Thymus (tissue), 11 donors: ENCODE measurements around the gene ZNF48. TPM values are rescaled to one million over a fixed set of nuclear protein-coding genes. Genes with fewer than 3 reads are reported as not detected.

Experiments
- DNase-seq, 9 donors: peaks; one replicate each; pipeline ENCODE4 v3.0.0-alpha.2; 2013; ENCODE audit warnings: low spot score in 9 of 9, low read depth in 6 of 9, missing footprints in 1 of 9
- H3K27ac ChIP-seq, 2 donors: one replicate each; pipeline ENCODE4 v1.5.1; 2013; ENCODE audit warnings: control low read depth in 1 of 2, low read depth in 1 of 2, low read length in 1 of 2, mild to moderate bottlenecking in 1 of 2, moderate library complexity in 1 of 2
- H3K27me3 ChIP-seq, 2 donors: one replicate each; pipeline ENCODE4 v1.5.1; 2013; ENCODE audit warnings: low read length in 1 of 2; ENCODE audit not compliant: control insufficient read depth in 2 of 2, insufficient read depth in 1 of 2
- H3K36me3 ChIP-seq, 2 donors: one replicate each; pipeline ENCODE4 v1.5.1; 2013; ENCODE audit warnings: low read length in 1 of 2, mild to moderate bottlenecking in 1 of 2, moderate library complexity in 1 of 2; ENCODE audit not compliant: control insufficient read depth in 2 of 2, insufficient read depth in 2 of 2
- H3K4me1 ChIP-seq, 2 donors: one replicate each; pipeline ENCODE4 v1.5.1; 2013; ENCODE audit warnings: low read length in 2 of 2; ENCODE audit not compliant: control insufficient read depth in 2 of 2, insufficient read depth in 2 of 2
- H3K4me3 ChIP-seq, 2 donors: one replicate each; pipeline ENCODE4 v1.5.1; 2013; ENCODE audit warnings: low read length in 2 of 2, control low read depth in 1 of 2, mild to moderate bottlenecking in 1 of 2
- H3K9me3 ChIP-seq, 2 donors: one replicate each; pipeline ENCODE4 v1.5.1; 2013; ENCODE audit warnings: low read length in 1 of 2, mild to moderate bottlenecking in 1 of 2; ENCODE audit not compliant: control insufficient read depth in 2 of 2, insufficient read depth in 1 of 2
- WGBS: extraction: QIAGEN DNeasy Blood & Tissue Kit; methylation state at CpG from one replicate; pipeline ENCODE4 v1.1.7; 2013; 5-methylcytosine and 5-hydroxymethylcytosine counted together
- polyA plus RNA-seq: library from polyadenylated mRNA; stranded (reverse); fragments of 200-250 nt; gene quantifications from one replicate; pipeline ENCODE4 v1.2.3, GENCODE V29; 2013
- total RNA-seq: library from RNA; stranded (reverse); fragments of 120-200 nt; gene quantifications from one replicate; pipeline ENCODE4 v1.2.4, GENCODE V29; 2013
- donor health status: healthy.

ZNF48 gene
- total and polyA plus RNA-seq, 2 donors: 5.9 to 12.9 TPM

DNA sequence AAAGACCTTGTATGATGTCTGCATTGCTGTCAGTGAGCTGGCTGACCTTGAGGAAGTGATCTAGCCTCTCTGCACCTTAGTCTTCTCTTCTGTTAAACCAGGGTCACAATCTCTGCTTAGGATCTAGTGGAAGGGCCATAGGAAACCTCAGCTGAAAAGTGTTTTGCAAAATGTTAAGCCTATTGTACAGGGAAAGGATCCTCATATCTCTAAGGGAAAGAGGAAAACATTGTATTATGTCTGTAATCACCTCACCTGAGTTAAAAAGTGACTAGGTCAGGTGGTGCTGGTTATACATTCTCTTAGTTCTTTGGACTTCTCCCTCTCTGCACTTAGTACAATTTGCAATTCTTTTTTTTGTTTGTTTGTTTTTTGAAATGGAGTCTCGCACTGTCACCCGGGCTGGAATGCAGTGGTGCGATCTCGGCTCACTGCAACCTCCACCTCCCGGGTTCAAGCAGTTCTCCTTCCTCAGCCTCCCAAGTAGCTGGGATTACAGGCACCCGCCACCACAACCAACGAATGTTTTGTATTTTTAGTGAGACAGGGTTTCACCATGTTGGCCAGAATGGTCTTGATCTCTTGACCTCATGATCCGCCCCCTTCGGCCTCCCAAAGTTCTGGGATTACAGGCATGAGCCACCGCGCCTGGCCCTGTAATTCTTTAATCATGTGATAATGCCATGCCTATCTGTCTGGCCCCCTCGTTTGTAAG, 52.4 kb downstream of the ZNF48 start:
- Histone ChIP-seq H3K36me3 (peaks cover 0 to 16% of the 10 kb centered on the region in 2 donors), H3K27me3 (no peaks in the 10 kb centered on the region), H3K27ac (no peak overlapping the region), H3K4me3 (no peak overlapping the region), H3K4me1 (peaks cover 30 to 46% of the 10 kb centered on the region in 2 donors), H3K9me3 (peaks cover 0 to 11% of the 10 kb centered on the region in 2 donors)
- 96% methylated on average over 12 of the region's 12 CpGs for WGBS
- DNase-seq: no peak

GRCh38 chr16:30449116-30449435, 53.9 kb downstream of the ZNF48 start:
- H3K4me1 ChIP-seq: peaks cover 27 to 50% of the 10 kb centered on the region in 2 donors
- WGBS: 99% methylated on average over 3 of the region's 3 CpGs

More at GRCh38 chr16:30449116-30449435, 53.9 kb downstream of the ZNF48 start:
- Histone ChIP-seq H3K27me3 (no peaks in the 10 kb centered on the region), H3K4me3 (no peak overlapping the region), H3K36me3 (peaks cover 0 to 5% of the 10 kb centered on the region in 2 donors), H3K27ac (no peak overlapping the region), H3K9me3 (peaks cover 0 to 8% of the 10 kb centered on the region in 2 donors)
- DNase-seq: no peak

Other genes with a start within 250 kb of the ZNF48 start
- 312 TPM for gene CORO1A, start 211.8 kb upstream of the ZNF48 start, total RNA-seq
- 554 TPM for gene CORO1A, start 211.8 kb upstream of the ZNF48 start, polyA plus RNA-seq
- 161 TPM for gene BOLA2B, start 201.8 kb upstream of the ZNF48 start, total RNA-seq
- gene BOLA2B, start 201.8 kb upstream of the ZNF48 start, polyA plus RNA-seq: 131 TPM
- 32.6 TPM for gene SLX1A, start 201.5 kb upstream of the ZNF48 start, total RNA-seq
- 48.8 TPM for gene SLX1A, start 201.5 kb upstream of the ZNF48 start, polyA plus RNA-seq
- gene SULT1A3, start 196.2 kb upstream of the ZNF48 start, total RNA-seq: 10.6 TPM
- 122 TPM for gene SULT1A3, start 196.2 kb upstream of the ZNF48 start, polyA plus RNA-seq
- gene NPIPB13, start 146.9 kb upstream of the ZNF48 start, total RNA-seq: 0.66 TPM
- gene NPIPB13, start 146.9 kb upstream of the ZNF48 start, polyA plus RNA-seq: 10.1 TPM
- gene CD2BP2, start 40.1 kb upstream of the ZNF48 start, total RNA-seq: 49.5 TPM
- 48.0 TPM for gene CD2BP2, start 40.1 kb upstream of the ZNF48 start, polyA plus RNA-seq
- gene TBC1D10B, start 24.9 kb upstream of the ZNF48 start, total RNA-seq: 12.1 TPM
- 25.0 TPM for gene TBC1D10B, start 24.9 kb upstream of the ZNF48 start, polyA plus RNA-seq
- 11.7 TPM for gene MYL11, start 20.6 kb upstream of the ZNF48 start, total RNA-seq
- 12.5 TPM for gene MYL11, start 20.6 kb upstream of the ZNF48 start, polyA plus RNA-seq
- gene SEPTIN1, start 12.9 kb upstream of the ZNF48 start, total RNA-seq: 173 TPM
- 337 TPM for gene SEPTIN1, start 12.9 kb upstream of the ZNF48 start, polyA plus RNA-seq
- gene ZNF771, start 12.2 kb downstream of the ZNF48 start, total RNA-seq: 4.1 TPM
- 3.7 TPM for gene ZNF771, start 12.2 kb downstream of the ZNF48 start, polyA plus RNA-seq
- 27.4 TPM for gene DCTPP1, start 34.6 kb downstream of the ZNF48 start, total RNA-seq
- 20.6 TPM for gene DCTPP1, start 34.6 kb downstream of the ZNF48 start, polyA plus RNA-seq
- 15.2 TPM for gene SEPHS2, start 50.5 kb downstream of the ZNF48 start, total RNA-seq
- gene SEPHS2, start 50.5 kb downstream of the ZNF48 start, polyA plus RNA-seq: 63.9 TPM
- gene ITGAL, start 77.3 kb downstream of the ZNF48 start, total RNA-seq: 48.6 TPM
- 51.3 TPM for gene ITGAL, start 77.3 kb downstream of the ZNF48 start, polyA plus RNA-seq
- 10.5 TPM for gene ZNF768, start 131.1 kb downstream of the ZNF48 start, total RNA-seq
- 20.4 TPM for gene ZNF768, start 131.1 kb downstream of the ZNF48 start, polyA plus RNA-seq
- gene ZNF747, start 139.4 kb downstream of the ZNF48 start, total RNA-seq: 7.3 TPM
- 9.8 TPM for gene ZNF747, start 139.4 kb downstream of the ZNF48 start, polyA plus RNA-seq
- gene ZNF764, start 163.0 kb downstream of the ZNF48 start, total RNA-seq: 5.7 TPM
- 8.3 TPM for gene ZNF764, start 163.0 kb downstream of the ZNF48 start, polyA plus RNA-seq
- gene ZNF688, start 176.3 kb downstream of the ZNF48 start, total RNA-seq: 17.5 TPM
- 38.1 TPM for gene ZNF688, start 176.3 kb downstream of the ZNF48 start, polyA plus RNA-seq
- 5.0 TPM for gene ZNF785, start 190.3 kb downstream of the ZNF48 start, total RNA-seq
- 7.8 TPM for gene ZNF785, start 190.3 kb downstream of the ZNF48 start, polyA plus RNA-seq
- gene ZNF689, start 215.0 kb downstream of the ZNF48 start, total RNA-seq: 7.3 TPM
- gene ZNF689, start 215.0 kb downstream of the ZNF48 start, polyA plus RNA-seq: 4.3 TPM